CD4-positive, alpha-beta memory T cell (primary cell): ENCODE data around the gene HOMER2. TPM values are rescaled to one million over a fixed set of nuclear protein-coding genes. Genes with fewer than 3 reads are reported as not detected.

Experiments used
- CTCF ChIA-PET: fragments of 350-600 bp; sonication (Branson Sonifier 250); formaldehyde crosslinking; loops from one replicate; lab custom pipeline; 2021; ENCODE audit warnings: inconsistent platforms; ENCODE audit not compliant: partially characterized antibody; lab: Charles Lee
- POLR2A ChIA-PET: fragments of 350-600 bp; sonication (Branson Sonifier 250); formaldehyde crosslinking; loops from one replicate; lab custom pipeline; 2021; ENCODE audit not compliant: partially characterized antibody; lab: Charles Lee
- DNase-seq, 5 donors: peaks; one replicate each; pipeline versions ENCODE4 v3.0.0 to v3.0.0-alpha.2; 2020 to 2022; ENCODE audit warnings: mixed read lengths in 1 of 5
- H3K27ac ChIP-seq: one replicate; pipeline ENCODE4 v1.7.0; 2013; ENCODE audit warnings: low read depth, low read length
- H3K27me3 ChIP-seq: 2 replicates; pipeline ENCODE4 v1.7.0; 2013; ENCODE audit warnings: mild to moderate bottlenecking, low read length, moderate library complexity; ENCODE audit not compliant: insufficient read depth
- H3K36me3 ChIP-seq: 2 replicates; pipeline ENCODE4 v1.7.0; 2013; ENCODE audit warnings: mild to moderate bottlenecking, low read length, moderate library complexity; ENCODE audit not compliant: insufficient read depth
- H3K4me1 ChIP-seq: 2 replicates; pipeline ENCODE4 v1.7.0; 2013; ENCODE audit warnings: mild to moderate bottlenecking, low read length, moderate library complexity; ENCODE audit not compliant: insufficient read depth
- H3K4me3 ChIP-seq, 2 donors: one replicate each; pipeline ENCODE4 v1.7.0; 2013; ENCODE audit warnings: low read length in 2 of 2, mild to moderate bottlenecking in 1 of 2
- H3K9me3 ChIP-seq, 2 donors: one replicate each; pipeline ENCODE4 v1.7.0; 2013; ENCODE audit warnings: low read length in 2 of 2, control low read depth in 1 of 2; ENCODE audit not compliant: control insufficient read depth in 1 of 2
- H3K27ac Mint-ChIP-seq, 7 donors: one replicate each; pipeline ENCODE4 v1.8.0; 2020 to 2021; ENCODE audit warnings: mixed read lengths in 7 of 7, mild to moderate bottlenecking in 6 of 7, inconsistent platforms in 3 of 7, moderate library complexity in 3 of 7
- H3K27me3 Mint-ChIP-seq, 2 donors: one replicate each; pipeline ENCODE4 v1.8.0; 2020 to 2021; ENCODE audit warnings: mixed read lengths in 2 of 2
- H3K36me3 Mint-ChIP-seq, 2 donors: one replicate each; pipeline ENCODE4 v1.8.0; 2020 to 2021; ENCODE audit warnings: mixed read lengths in 2 of 2, inconsistent platforms in 1 of 2, mild to moderate bottlenecking in 1 of 2
- H3K4me1 Mint-ChIP-seq, 4 donors: one replicate each; pipeline ENCODE4 v1.8.0; 2020 to 2021; ENCODE audit warnings: mixed read lengths in 4 of 4, mild to moderate bottlenecking in 1 of 4
- H3K4me3 Mint-ChIP-seq, 8 donors: one replicate each; pipeline ENCODE4 v1.8.0; 2020 to 2021; ENCODE audit warnings: mixed read lengths in 8 of 8, mild to moderate bottlenecking in 7 of 8, moderate library complexity in 6 of 8, inconsistent platforms in 3 of 8
- H3K9me3 Mint-ChIP-seq, 8 donors: one replicate each; pipeline ENCODE4 v1.8.0; 2020 to 2021; ENCODE audit warnings: mixed read lengths in 8 of 8, mild to moderate bottlenecking in 5 of 8, inconsistent platforms in 3 of 8, moderate library complexity in 1 of 8
- intact Hi-C: fragments of 100-400 bp; cut with micrococcal nuclease; formaldehyde crosslinking; loops from one replicate; pipeline ENCODE4 v1.15.1; 2023
- polyA plus RNA-seq, 2 donors: library from polyadenylated mRNA; unstranded; fragments of 300-500 nt; fragmentation: Illumina TruSeq; gene quantifications; one replicate each; pipeline ENCODE4 v1.2.3, GENCODE V29; 2021
- total RNA-seq, 2 experiments: library from RNA; stranded (reverse); gene quantifications; one replicate each; pipeline ENCODE4 v1.2.3, GENCODE V29; 2021

Gene HOMER2
- total and polyA plus RNA-seq, 4 experiments from 2014 or later, result 1.5 to 6.5 (median 6.1) TPM; not detected in 1

GRCh38 chr15:82804575-82804949 is 148.0 kb downstream of the HOMER2 start:
- no peaks in the 10 kb centered on the region for H3K9me3 ChIP-seq
- H3K27me3 Mint-ChIP-seq, result peaks cover 9 to 19% of the 10 kb centered on the region in 2 donors
- intact Hi-C loops, result no loop called here
- peaks cover 8% of the 10 kb centered on the region for H3K4me1 ChIP-seq
- H3K27ac Mint-ChIP-seq, result no peak overlapping the region
- no peak for DNase-seq
- H3K9me3 Mint-ChIP-seq, result peaks cover 0 to 2% (median 0%) of the 10 kb centered on the region in 8 donors
- ChIA-PET POLR2A (interaction anchor here (1.1 kb wide), 1 partner anchor 181 kb away, joined by 3 read pairs; the partner anchor contains the start of gene RAMAC), CTCF (no interaction called here)
- H3K27ac ChIP-seq, result no peak overlapping the region
- no peak overlapping the region for H3K4me3 Mint-ChIP-seq
- H3K36me3 Mint-ChIP-seq, result no peaks in the 10 kb centered on the region
- H3K27me3 ChIP-seq, result peaks cover 7% of the 10 kb centered on the region
- H3K4me1 Mint-ChIP-seq, result peaks cover 4 to 12% (median 6%) of the 10 kb centered on the region in 4 donors
- no peak overlapping the region for H3K4me3 ChIP-seq
- no peaks in the 10 kb centered on the region for H3K36me3 ChIP-seq

GRCh38 chr15:82803793-82804574 is 148.5 kb downstream of the HOMER2 start:
- ChIA-PET POLR2A (interaction anchor here (1.1 kb wide), 1 partner anchor 182 kb away, joined by 3 read pairs; the partner anchor contains the start of gene RAMAC), CTCF (interaction anchor here (0.9 kb wide), 1 partner anchor 9 kb away, joined by 3 read pairs; no protein-coding TSS in a partner anchor)
- Mint-ChIP-seq H3K27ac (no peak overlapping the region), H3K36me3 (peaks cover 0 to 3% of the 10 kb centered on the region in 2 donors), H3K27me3 (peaks cover 14 to 24% of the 10 kb centered on the region in 2 donors), H3K4me3 (no peak overlapping the region), H3K4me1 (peaks cover 2 to 8% (median 2%) of the 10 kb centered on the region in 4 donors), H3K9me3 (peaks cover 0 to 2% (median 0%) of the 10 kb centered on the region in 8 donors)
- Histone ChIP-seq H3K27me3 (peaks cover 7% of the 10 kb centered on the region), H3K27ac (no peak overlapping the region), H3K4me3 (no peak overlapping the region), H3K9me3 (no peaks in the 10 kb centered on the region), H3K36me3 (no peaks in the 10 kb centered on the region), H3K4me1 (peaks cover 5% of the 10 kb centered on the region)
- DNase-seq, result no peak
- intact Hi-C loops, result no loop called here

- H3K36me3 ChIP-seq, result no peaks in the 10 kb centered on the region
- CTCF ChIA-PET, result no interaction called here
- no peaks in the 10 kb centered on the region for H3K9me3 ChIP-seq
- H3K27ac ChIP-seq, result no peak overlapping the region
- POLR2A ChIA-PET, result no interaction called here
- Mint-ChIP-seq H3K9me3 (peaks cover 0 to 2% (median 0%) of the 10 kb centered on the region in 8 donors), H3K4me3 (no peak overlapping the region), H3K27ac (no peak overlapping the region), H3K36me3 (peaks cover 0 to 3% of the 10 kb centered on the region in 2 donors), H3K27me3 (peaks cover 14 to 26% of the 10 kb centered on the region in 2 donors), H3K4me1 (no peaks in the 10 kb centered on the region)
- peaks cover 7% of the 10 kb centered on the region for H3K27me3 ChIP-seq
- DNase-seq, result no peak
- H3K4me1 ChIP-seq, result no peaks in the 10 kb centered on the region
- intact Hi-C loops, result no loop called here
- H3K4me3 ChIP-seq, result no peak overlapping the region
Measured at GRCh38 chr15:82802497-82802896, 150.0 kb downstream of the HOMER2 start.

GRCh38 chr15:82799183-82799841 is 153.2 kb downstream of the HOMER2 start:
- intact Hi-C loops, result no loop called here
- no peaks in the 10 kb centered on the region for H3K36me3 ChIP-seq
- no peaks in the 10 kb centered on the region for H3K9me3 ChIP-seq
- Mint-ChIP-seq H3K36me3 (peaks cover 0 to 3% of the 10 kb centered on the region in 2 donors), H3K27ac (peak overlapping the region in 1 of 7 donors; percentile 49), H3K27me3 (peaks cover 14 to 26% of the 10 kb centered on the region in 2 donors), H3K4me3 (no peak overlapping the region), H3K4me1 (no peaks in the 10 kb centered on the region), H3K9me3 (peaks cover 0 to 3% (median 1%) of the 10 kb centered on the region in 8 donors)
- no peak for DNase-seq
- peaks cover 7% of the 10 kb centered on the region for H3K27me3 ChIP-seq
- H3K27ac ChIP-seq, result no peak overlapping the region
- CTCF ChIA-PET, result no interaction called here
- H3K4me3 ChIP-seq, result no peak overlapping the region
- no peaks in the 10 kb centered on the region for H3K4me1 ChIP-seq
- POLR2A ChIA-PET, result no interaction called here

Other genes starting within 250 kb of the HOMER2 start
- gene AP3B2, start 242.8 kb downstream of the HOMER2 start, total RNA-seq, result under 1 TPM; 0.64 to 0.78 TPM
- gene AP3B2, start 242.8 kb downstream of the HOMER2 start, polyA plus RNA-seq, result not detected
- not detected for gene FSD2, start 146.7 kb downstream of the HOMER2 start, total RNA-seq
- under 1 TPM; 0.08 to 0.11 TPM for gene FSD2, start 146.7 kb downstream of the HOMER2 start, polyA plus RNA-seq
- gene WHAMM, start 143.1 kb downstream of the HOMER2 start, total RNA-seq, result 10 to 100 TPM; 31.6 to 33.5 TPM
- gene WHAMM, start 143.1 kb downstream of the HOMER2 start, polyA plus RNA-seq, result 1 to 10 TPM; 2.2 to 7.1 TPM
- gene RAMAC, start 33.5 kb upstream of the HOMER2 start, total RNA-seq, result 10 to 100 TPM; 19.3 to 22.0 TPM
- 10 to 100 TPM; 30.6 to 58.4 TPM for gene RAMAC, start 33.5 kb upstream of the HOMER2 start, polyA plus RNA-seq
- gene C15orf40, start 58.9 kb upstream of the HOMER2 start, total RNA-seq, result 10 to 100 TPM; 47.0 to 48.5 TPM
- 10 to 100 TPM; 51.1 to 61.0 TPM for gene C15orf40, start 58.9 kb upstream of the HOMER2 start, polyA plus RNA-seq
- gene BTBD1, start 114.5 kb upstream of the HOMER2 start, total RNA-seq, result 10 to 100 TPM; 36.5 to 39.6 TPM
- gene BTBD1, start 114.5 kb upstream of the HOMER2 start, polyA plus RNA-seq, result 10 to 100 TPM; 49.0 to 54.9 TPM
- gene TM6SF1, start 154.9 kb upstream of the HOMER2 start, total RNA-seq, result under 1 TPM; 0.38 to 0.50 TPM
- gene TM6SF1, start 154.9 kb upstream of the HOMER2 start, polyA plus RNA-seq, result not detected